ENCODE results near the gene NEUROD2. TPM values are rescaled to one million over a fixed set of nuclear protein-coding genes. Genes with fewer than 3 reads are reported as not detected.

Gene NEUROD2
- total and polyA plus RNA-seq, 2 of the 8 experiments (the other 6 are each of a cell fraction or from before 2014, with no cell fraction given) = not detected

GRCh38 chr17:39639043-39639442 lies 31.3 kb upstream of the NEUROD2 start:
- FAIRE-seq = no peak
- Histone ChIP-seq H3K79me2 (ENCODE audit: control insufficient read depth in 1 of 2, insufficient read depth in 2 of 2, low read length in 2 of 2) (peaks cover 8 to 64% of the 10 kb centered on the region in 2 experiments), H3K4me2 (ENCODE audit: insufficient read depth in 1 of 2, low read depth in 2 of 2, low read length in 2 of 2) (peak overlapping the region in 1 of 2 experiments; percentile 31; a peak in 1 of 4 replicates), H3K56ac (replicated peaks; ENCODE audit: insufficient read length, low read depth, low read length) (no peak overlapping the region), H4K8ac (ENCODE audit: extremely low read depth, insufficient read depth, low read length) (no peak overlapping the region), H2BK15ac (ENCODE audit: low read length) (no peak overlapping the region), H3K23me2 (ENCODE audit: low read depth, low read length) (peaks cover 8% of the 10 kb centered on the region; the same call in 1 of the 2 replicates), H3K23ac (ENCODE audit: insufficient read length) (no peak overlapping the region), H2AFZ (ENCODE audit: low read length) (no peak overlapping the region), H3K36me3 (ENCODE audit: control insufficient read depth in 2 of 4, insufficient read depth in 4 of 4, low read length in 3 of 4) (no peaks in the 10 kb centered on the region), H3K4me3 (ENCODE audit: extremely low read depth in 1 of 4, insufficient read depth in 2 of 4, low read depth in 3 of 4, low read length in 4 of 4) (no peak overlapping the region), H4K91ac (replicated peaks; ENCODE audit: insufficient read length, low read length) (no peak overlapping the region), H3K14ac (ENCODE audit: insufficient read length) (no peak overlapping the region), H3K9ac (replicated peaks in 1 of 4; ENCODE audit: extremely low read depth in 1 of 4, low read depth in 3 of 4, low read length in 3 of 4) (no peak overlapping the region), H4K5ac (ENCODE audit: insufficient read length, low read depth, low read length) (no peak overlapping the region), H3K18ac (ENCODE audit: extremely low read depth, low read length) (no peak overlapping the region), H3K27me3 (replicated peaks in 1 of 4; ENCODE audit: control insufficient read depth in 3 of 4, extremely low read depth in 1 of 4, insufficient read depth in 3 of 4, low read length in 3 of 4) (0 out of 7 replicates have a peak, but pooled peaks cover 0 to 3% (median 0%) of the 10 kb centered on the region in 4 experiments), H3K9me3 (ENCODE audit: insufficient read depth in 2 of 2, low read depth in 1 of 2, low read length in 1 of 2) (no peaks in the 10 kb centered on the region), H3K27ac (ENCODE audit: low read depth, low read length) (no peak overlapping the region), H3K4me1 (replicated peaks in 1 of 4; ENCODE audit: control insufficient read depth in 3 of 4, insufficient read depth in 4 of 4, low read length in 3 of 4) (peaks cover 16 to 35% (median 23%) of the 10 kb centered on the region in 4 experiments), H3K79me1 (ENCODE audit: low read depth, low read length) (peaks cover 38% of the 10 kb centered on the region), H2BK120ac (replicated peaks; ENCODE audit: low read depth, low read length) (no peak overlapping the region), H2AK5ac (ENCODE audit: low read depth, low read length) (no peak overlapping the region), H2BK12ac (ENCODE audit: low read depth, low read length) (no peak overlapping the region), H4K20me1 (replicated peaks in 1 of 2; ENCODE audit: control insufficient read depth in 1 of 2, insufficient read depth in 2 of 2, low read length in 2 of 2) (peaks cover 3 to 27% of the 10 kb centered on the region in 2 experiments), H2BK5ac (ENCODE audit: low read depth, low read length) (no peak overlapping the region), H3K4ac (replicated peaks; ENCODE audit: insufficient read length, low read depth, low read length) (no peak overlapping the region), H2BK20ac (ENCODE audit: low read length) (no peak overlapping the region)
- 95% methylated on average over 2 of the region's 2 CpGs; no CpG with 5 or more reads in 1 of the 2 experiments for WGBS, 2 experiments (ENCODE audit: extremely low coverage in 1 of 2, insufficient coverage in 1 of 2, insufficient read length in 1 of 2, insufficient replicate concordance in 2 of 2, low coverage in 1 of 2, low lambda C conversion rate in 2 of 2, missing lambda C conversion rate in 1 of 2)
- DNase-seq (ENCODE audit: low read depth in 1 of 2, low spot score in 2 of 2) = no peak
- TF ChIP-seq JUN (IDR thresholded peaks at IDR 0.05; ENCODE audit: low read depth, low read length) (no peak), KDM5A (IDR thresholded peaks at IDR 0.05; ENCODE audit: low read length) (no peak), ZNF274 (IDR thresholded peaks at IDR 0.05; ENCODE audit: borderline replicate concordance, extremely low read depth, low read length) (no peak), SRF (IDR thresholded peaks at IDR 0.05; ENCODE audit: low read depth, low read length) (no peak), TBP (IDR thresholded peaks at IDR 0.05; ENCODE audit: low read depth, low read length) (no peak)
- POLR2A ChIA-PET (ENCODE audit: partially characterized antibody) = interaction anchor here (0.6 to 5.5 kb wide), 9 partner anchors 8 to 116 kb away, joined by 3 to 28 read pairs (median 3); partner anchors contain the start of gene ERBB2
- CTCF ChIA-PET (ENCODE audit: partially characterized antibody) = interaction anchor here (1.0 to 49.2 kb wide), 10 partner anchors 9 to 142 kb away, joined by 3 to 1885 read pairs (median 9); partner anchors contain the start of genes ERBB2, MIEN1, PGAP3 and PNMT
